Measurements from ENCODE around the gene ANTXRL.

- TF ChIP-seq CTCF (IDR thresholded peaks at IDR 0.05; ENCODE audit: insufficient read depth, low read length) (no peak), REST (IDR thresholded peaks at IDR 0.05; ENCODE audit: insufficient replicate concordance, low read depth) (no peak), POLR2AphosphoS5 (IDR thresholded peaks at IDR 0.05; ENCODE audit: low read depth) (no peak)
Measured at GRCh38 chr10:46317370-46317769, 30.6 kb downstream of the ANTXRL start.

Data from HL-60 (cell line).